Activated CD8-positive, alpha-beta memory T cell treated with anti-CD3 and anti-CD28 coated beads for 48 hours (primary cell): ENCODE data around the gene IQGAP3.
"Not testable (repeated sequence)": the region's sequence is repeated elsewhere in the genome, so short reads cannot be mapped to it uniquely, and the experiment has no call there.

Experiments used
- DNase-seq, 3 experiments: peaks; one replicate each; pipeline ENCODE4 v3.0.0-alpha.2; 2020; ENCODE audit warnings: low read depth in 2 of 3, low spot score in 2 of 3

IQGAP3 gene

DNA sequence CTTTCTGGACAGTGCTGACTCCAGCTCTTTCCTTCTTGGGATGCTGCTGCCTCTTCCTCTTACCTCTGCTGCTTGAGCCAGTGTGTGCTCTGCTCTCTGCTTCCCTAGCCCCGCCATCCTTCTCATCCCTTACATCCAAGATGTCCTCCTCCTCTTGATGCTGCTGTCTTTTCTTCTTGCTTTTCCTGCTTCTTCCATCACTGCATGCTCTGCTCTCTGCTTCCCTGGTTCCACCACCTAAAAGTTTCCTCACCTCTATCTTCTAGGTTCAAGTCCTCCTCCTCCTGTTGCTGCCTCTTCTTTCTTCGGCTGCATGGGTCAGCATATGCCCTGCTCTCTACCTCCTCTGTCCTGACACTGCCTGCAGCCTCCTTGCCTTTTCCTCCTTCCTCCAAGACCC lies 22.7 kb upstream of the IQGAP3 start:
- DNase-seq: no peak

DNA sequence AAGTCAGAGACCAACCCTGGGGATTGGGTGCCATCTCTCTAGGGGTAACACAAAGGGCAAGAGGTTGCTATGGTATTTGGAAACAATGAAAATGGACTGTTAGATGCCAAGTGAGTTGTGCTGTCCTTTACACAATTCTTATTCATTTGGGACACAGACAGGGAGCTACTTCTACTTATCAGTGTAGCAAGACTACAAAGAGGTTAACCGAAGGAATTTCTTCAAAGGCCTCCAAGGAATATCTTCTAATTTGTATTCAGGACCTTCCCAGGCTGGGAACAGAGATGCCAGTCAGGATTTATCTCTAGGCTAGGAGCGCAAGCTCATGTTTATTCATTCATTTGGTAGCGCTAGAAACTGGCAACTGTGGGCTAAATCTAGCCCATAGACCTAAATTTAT lies 21.8 kb upstream of the IQGAP3 start:
- no peak for DNase-seq

DNA sequence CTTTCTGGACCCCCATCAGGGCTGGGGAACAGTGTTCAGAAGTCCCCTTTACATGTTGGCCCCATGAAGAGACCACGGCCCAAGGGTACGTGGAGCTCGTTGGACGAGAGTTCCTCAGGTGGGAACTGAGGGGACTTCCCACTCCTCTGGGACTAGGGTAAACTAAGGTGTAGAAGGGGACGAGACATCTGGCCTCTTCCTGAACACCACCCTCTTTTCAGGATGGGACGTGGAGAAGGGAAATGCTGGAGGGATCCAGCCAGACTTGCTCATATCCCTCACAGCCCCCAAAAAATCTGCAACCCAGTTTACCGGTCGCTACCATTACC lies 21.3 kb upstream of the IQGAP3 start:
- no peak for DNase-seq

DNA sequence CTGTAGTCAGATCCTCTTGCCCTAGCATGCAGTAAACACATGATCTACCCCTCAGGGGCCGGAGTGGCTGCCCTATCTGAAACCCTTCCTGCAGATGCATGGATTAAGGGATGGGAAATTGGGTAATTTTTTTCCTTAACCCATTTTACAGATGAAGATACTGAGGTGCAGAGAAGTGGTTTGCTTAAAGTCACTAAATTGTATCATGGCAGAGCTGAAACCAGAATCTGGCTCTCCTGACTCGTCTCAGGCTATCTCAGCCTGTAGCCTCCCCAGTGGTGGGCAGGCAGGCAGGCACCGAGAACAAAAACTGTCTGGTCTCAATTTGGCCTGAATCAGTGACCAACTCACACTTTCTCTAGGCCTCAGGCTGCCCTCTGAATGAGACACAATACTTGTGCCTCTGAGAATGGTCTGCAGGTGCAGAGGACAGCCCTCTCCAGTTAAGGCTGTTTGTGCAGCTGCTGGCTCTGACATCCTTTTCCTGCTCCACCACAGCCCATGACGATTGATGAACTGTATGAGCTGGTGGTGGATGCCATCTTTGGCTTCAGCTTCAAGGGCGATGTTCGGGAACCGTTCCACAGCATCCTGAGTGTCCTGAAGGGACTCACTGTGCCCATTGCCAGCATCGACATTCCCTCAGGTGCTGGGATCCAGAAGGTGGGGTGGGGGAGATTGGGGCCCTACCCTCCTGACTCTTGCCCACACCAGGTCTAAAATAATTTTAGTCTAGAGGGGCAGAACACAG lies 20.7 kb upstream of the IQGAP3 start:
- no peak for DNase-seq

DNA sequence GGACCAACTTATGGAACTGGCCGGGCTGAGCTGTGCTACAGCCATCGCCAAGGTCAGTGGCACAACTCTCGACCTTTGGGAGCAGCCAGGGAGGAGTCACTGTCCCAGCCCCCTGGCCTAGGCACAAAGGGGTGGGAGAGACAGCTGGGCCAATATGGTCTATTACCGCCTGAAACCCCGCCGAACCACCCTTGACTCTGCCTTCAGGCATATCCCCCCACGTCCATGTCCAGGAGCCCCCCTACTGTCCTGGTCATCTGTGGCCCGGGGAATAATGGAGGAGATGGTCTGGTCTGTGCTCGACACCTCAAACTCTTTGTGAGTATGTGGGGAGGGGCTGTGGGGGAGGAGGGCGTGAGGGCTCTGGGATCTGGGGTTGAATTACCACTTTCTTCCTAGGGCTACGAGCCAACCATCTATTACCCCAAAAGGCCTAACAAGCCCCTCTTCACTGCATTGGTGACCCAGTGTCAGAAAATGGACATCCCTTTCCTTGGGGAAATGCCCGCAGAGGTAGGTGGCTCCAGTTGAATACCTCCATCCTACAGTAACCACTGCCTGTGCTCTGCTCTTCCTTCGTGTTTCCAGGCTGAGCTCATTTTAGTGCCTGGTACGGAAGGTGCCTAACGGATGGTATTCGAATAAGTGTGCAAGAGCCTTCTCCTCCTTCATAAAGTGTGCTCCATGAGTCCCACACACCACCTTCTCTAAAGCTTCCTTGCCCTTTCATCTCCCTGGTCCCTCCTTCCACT lies 20.0 kb upstream of the IQGAP3 start:
- no peak for DNase-seq

DNA sequence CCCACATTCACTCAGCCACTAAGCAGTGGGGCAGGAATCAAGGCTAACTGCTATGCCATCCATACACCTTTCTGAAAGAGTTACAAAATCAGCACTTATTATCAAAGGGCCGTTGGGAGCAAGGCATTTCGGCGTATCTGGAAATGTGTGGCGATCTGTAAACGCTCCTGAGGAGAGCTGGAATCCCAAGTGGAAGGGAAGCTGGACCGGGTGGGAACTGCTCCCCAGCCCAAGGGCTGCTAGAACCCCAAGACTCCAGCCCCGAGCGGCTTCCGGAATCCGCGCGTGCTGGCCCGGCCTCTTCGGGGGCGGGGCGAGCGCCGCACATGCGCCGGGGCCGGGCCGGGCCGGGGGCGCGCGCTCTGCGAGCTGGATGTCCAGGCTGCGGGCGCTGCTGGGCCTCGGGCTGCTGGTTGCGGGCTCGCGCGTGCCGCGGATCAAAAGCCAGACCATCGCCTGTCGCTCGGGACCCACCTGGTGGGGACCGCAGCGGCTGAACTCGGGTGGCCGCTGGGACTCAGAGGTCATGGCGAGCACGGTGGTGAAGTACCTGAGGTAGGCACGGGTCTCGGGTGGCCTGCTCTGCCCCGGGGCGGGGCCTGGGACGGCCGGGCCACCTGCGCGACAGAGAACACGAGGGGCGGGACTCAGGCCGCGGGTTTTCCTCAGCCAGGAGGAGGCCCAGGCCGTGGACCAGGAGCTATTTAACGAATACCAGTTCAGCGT lies 19.2 kb upstream of the IQGAP3 start, which contains the start of gene NAXE:
TSS of gene NAXE (plus strand) at position 345 of the 726 bp plus-strand sequence. CDS start at position 374, 29 bp downstream.
- peak in 2 of 3 experiments; percentile 46 to 66 for DNase-seq

DNA sequence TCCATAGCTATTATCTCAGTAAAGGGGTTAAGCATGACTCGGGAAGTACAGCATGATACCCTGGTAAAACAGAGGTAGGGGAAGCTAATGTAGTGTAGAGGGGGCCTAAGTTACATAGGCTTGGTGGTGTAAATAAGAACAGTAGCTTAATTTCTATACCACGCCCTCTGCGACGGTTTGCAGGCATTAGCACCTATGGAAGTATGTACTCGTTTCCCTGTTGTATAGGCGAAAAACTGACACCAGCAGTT lies 18.7 kb upstream of the IQGAP3 start:
- no peak for DNase-seq

DNA sequence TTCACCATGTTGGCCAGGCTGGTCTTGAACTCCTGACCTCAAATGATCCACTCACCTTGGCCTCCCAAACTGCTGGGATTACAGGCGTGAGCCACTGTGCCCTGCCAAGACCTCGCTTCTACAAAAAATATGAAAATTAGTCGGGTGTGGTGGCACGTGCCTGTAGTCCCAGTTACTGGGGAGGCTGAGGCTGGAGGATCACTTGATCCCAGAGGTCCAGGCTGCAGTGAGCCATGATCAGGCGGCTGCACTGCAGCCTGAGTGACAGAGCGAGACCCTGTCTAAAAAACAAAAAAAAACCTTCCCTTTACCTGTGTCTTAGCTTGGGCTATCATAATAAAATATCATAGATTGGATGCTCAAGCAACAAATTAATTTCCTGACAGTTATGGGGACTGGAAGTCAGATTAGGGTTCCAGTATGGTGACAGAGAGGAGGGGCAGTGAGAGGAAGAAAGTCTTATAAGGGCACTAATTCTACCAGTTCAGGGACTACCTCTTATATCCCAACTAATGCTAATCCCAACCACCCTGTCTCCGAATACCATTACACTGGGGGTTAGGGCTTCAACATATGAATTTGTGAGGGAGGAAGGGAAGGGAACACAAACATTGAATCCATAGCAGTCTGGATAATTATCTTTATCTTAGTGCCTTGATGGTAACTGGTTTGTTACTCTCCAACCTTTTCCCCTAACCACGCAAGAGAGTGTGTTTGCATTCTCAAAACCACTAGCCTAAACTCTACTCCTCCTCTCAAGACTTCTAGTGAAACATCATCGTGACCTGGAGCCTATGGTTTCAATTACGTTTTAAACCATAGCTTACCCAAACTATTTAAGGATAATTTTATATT lies 18.2 kb upstream of the IQGAP3 start:
- no peak for DNase-seq

DNA sequence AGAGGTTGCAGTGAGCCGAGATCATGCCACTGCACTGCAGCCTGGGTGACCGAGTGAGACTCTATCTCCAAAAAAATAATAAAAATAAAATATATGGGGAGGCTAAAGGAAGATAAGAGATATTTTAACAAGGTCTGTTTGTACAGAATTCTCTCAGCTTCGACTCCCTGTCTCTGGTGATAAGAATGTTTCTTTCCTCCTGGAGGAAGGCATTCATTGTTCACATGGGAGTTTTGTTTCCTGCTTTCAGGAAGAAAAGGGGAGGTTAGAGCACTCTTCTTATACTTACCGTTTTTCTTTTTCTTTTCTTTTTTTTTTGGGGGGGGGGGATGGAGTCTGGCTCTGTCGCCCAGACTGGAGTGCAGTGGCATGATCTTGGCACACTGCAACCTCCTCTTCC lies 17.2 kb upstream of the IQGAP3 start:
- DNase-seq: no peak

DNA sequence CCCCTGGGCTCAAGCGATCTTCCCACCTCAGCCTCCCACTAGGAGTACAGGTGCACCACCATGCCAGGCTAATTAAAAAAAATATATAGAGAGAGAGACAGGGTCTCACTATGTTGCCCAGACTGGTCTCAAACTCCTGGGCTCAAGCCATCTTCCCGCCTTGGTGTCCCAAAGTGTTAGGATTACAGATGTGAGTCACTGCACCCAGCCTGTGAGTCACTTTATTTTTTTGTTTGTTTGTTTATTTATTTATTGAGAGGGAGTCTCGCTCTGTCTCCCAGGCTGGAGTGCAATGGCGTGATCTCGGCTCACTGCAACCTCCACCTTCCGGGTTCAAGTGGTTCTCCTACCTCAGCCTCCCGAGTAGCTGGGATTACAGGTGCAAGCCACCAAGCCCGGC lies 15.6 kb upstream of the IQGAP3 start:
- not testable (repeated sequence) for DNase-seq

DNA sequence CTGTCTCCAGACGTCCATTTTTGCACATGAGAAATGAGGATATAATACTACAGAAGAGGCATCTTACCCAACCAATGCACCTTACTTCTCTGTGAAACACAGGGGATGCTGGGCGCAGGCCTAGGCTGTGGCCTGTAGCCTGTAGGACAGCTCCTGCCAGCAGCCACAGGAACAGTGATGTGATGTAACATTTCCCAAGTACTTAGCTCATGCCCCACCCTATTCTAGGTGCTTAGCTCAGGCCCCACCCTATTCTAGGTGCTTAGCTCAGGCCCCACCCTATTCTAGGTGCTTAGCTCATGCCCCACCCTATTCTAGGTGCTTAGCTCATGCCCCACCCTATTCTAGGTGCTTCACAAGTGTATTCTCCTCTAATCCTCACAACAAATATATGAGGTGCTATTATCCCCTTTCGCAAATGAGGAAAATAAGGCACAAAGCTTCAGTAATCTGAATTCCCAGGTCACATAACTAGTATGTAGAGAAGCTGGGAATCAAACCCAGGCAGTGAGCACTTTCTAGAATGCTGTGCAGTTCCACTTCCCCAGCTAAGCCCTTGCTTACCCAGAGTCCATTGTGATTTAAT lies 14.6 kb upstream of the IQGAP3 start:
- DNase-seq: no peak

DNA sequence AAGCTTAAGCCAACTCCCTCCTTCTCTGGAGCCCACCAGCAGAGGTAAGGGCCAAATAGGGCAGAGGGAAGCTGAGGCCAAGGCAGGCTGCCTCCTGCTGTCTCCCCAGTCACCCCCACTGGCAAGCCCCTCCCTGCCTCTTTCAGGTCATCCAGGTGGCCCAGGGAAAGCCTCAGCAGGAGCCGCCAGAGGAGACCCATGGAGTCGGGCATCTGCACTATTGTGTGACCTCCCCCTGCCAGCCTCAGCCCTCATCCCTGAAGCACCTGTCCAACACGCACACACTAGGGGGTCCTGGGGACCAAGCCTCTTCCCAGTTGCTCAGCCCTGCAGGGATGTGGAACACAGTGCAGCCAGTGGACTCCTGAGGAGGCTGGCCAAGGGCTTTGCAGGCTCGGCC lies 14.0 kb upstream of the IQGAP3 start:
- no peak for DNase-seq

DNA sequence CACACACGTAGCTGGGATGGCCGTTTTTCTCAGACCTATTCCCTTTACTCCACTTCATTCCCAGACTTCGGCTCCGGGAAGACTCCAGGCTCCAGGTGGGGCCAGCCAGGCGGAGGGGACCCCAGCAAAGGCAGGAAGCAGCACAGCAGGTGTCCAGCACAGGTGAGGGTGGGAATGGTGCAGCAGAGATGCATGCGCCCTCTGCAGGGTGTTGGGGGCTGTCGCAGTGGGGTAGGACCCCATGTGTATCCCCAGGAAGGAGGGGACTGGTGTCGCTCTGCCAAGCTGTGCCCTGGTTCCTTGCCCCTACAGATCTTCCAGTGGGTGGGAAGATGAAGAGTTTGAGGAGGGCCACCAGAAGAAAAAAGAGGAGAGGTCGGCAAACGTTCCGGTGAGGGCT lies 12.4 kb upstream of the IQGAP3 start:
- DNase-seq: no peak

DNA sequence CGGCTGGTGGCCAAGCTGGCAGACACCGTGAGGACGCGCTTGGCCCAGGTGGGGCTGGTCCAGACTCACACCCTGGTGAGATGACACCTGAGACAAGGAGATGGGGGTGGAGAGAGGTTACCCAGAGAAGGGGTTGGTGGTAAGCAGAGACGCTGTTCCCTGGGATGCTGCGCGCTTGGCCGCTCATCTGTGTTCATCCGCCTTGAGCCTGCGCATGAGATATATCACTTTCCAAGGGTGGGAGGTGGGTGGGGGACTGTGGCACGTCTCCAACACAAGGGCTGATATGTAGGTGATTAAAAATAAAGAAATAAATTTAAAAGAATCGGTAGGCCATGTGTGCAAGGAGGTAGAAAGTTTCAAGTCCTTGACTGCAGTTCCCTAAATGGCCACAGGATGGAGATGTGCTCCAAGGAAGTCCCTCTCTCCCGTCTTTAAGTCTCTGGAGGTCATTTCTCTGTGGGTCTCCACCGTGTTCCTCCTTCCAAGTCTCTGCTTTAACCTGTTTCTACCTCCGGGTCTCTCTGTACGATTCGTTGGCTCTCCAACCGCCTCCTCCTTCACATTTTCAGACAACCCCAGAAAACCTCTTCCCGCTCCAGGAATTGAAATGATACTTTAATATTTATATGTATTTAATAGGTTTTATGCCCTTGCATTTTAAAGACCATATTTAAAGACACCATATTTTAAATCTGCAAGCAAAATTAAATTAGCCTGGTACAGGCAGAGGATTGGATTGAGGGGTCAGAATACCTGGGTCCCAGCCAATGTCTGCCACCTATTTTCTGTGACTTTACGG lies 11.7 kb upstream of the IQGAP3 start:
- peak in 1 of 3 experiments; percentile 16 for DNase-seq

DNA sequence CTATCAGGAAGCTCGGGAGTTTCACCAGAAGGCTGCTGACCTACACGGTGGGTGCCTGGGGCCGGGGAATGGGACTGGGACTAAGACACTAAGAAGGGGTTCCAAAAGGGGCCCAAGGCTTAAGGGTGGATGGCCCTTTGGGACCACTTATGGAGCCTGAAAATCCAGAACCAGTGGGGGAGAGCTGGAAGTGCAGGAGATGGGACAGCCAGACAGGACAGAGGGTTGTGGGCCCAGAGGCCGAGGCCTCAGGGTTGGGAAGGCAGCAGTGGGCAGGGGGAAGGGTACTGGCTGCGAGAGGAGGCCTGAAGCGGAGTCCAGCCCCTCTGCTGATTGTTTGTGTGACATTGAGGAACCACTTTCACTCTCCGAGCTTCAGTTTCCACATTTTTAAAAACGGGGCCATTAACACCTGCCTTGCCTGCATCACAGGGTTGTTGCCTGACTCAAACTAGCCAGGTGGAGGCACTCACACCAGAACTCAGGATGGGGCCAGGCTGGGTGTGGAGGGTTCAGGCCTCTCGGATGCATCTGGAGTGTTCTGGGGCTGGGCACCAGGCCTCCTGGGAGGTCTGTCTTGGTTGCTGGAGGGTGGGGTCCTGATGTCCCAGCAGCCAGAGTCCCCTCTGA lies 10.1 kb upstream of the IQGAP3 start:
- no peak for DNase-seq

DNA sequence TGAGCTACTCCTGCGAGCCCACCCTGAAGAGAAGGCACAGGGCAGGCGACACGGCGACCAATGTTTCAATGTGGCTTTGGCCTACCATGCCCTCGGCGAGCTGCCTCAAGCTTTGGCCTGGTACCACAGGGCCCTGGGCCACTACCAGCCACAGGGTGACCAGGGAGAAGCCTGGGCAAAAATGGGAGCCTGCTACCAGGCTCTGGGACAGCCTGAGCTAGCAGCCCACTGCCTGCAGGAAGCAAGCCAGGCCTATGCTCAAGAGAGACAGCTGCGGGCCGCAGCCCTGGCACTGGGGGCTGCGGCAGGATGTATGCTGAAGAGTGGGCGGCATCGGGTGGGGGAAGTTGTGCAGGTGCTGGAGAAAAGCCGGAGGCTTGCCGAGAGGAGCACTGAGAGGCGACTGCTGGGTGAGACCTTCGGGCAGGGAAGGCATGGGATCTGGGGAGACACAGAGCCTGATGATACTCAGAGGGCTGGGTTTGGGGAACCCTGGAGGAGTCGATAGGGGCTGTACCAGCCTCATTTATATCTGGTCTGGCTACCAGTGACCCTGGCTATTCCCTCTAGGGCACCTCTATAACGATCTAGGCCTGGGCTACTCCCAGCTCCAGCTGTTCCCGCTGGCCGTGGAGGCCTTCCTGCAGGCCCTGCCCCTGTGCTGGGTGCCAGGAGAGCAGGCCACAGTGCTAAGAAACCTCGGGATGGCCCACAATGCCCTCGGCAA lies 9.5 kb upstream of the IQGAP3 start:
- DNase-seq: peak in 2 of 3 experiments; percentile 45 to 53

DNA sequence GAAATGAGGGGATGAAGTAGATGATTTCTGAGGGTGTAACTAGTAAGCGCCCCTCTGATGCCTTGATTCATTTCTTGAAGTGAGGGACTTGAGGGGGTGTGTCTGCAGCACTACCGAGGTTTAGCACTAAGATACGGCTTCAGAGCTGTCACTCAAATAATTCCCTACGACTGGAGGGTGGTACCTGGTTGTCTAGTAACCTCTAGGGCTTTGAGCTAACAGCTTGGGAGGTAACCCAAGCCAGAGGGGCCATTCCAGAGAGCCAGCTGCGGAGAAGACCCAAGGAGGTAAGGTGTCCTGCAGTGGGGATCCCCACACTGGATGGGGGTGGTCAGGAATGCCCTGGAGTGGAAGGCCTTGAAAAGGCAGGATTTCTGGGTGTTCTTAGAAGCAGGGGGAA lies 7.1 kb upstream of the IQGAP3 start, which contains the start of gene TTC24:
TSS of gene TTC24 (plus strand) at position 252 of the 400 bp plus-strand sequence. CDS start 1,642 bp downstream, outside the sequence.
- DNase-seq: no peak

DNA sequence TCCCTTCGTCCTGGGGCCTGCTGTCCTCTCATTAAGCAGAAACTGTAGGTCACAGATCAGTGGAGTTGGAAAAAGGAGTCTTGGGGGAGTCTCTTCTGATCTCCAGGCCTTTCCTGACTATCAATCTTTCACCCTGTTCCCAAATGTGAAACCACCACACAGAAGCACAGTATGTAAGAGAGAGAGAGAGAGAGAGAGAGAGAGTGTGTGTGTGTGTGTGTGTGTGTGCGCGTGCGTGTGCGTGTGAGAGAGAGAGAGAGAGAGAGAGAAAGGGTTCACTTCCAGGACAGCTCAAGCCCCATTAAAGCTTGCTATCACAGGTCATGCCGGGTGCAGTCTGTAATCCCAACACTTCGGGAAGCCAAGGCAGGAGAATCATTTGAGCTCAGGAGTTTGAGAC lies 5.7 kb upstream of the IQGAP3 start:
- DNase-seq: no peak

DNA sequence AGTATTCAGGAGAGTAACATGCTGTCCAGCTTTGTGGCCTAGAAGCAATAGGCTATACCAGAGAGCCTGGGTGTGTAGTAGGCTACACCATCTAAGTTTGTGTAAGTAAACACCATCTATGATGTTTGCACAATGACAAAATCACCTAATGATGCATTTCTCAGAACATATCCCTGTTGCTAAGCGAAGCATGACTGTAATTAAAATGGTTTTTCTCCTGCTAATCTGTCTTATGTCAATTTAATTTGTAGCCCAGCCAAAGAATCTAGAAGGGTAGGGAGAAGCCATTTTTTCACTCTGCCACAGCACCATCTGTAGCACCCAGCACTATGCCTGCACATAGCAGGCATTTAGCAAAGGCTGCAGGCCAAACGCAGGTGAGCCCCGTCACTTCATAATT lies 5.2 kb upstream of the IQGAP3 start:
- DNase-seq: no peak
